SKM-1 treated with dmso at 0.1 percent for 144 hours (cell line): ENCODE measurements around the gene ATP8B2.
"Not testable (repeated sequence)": the region's sequence is repeated elsewhere in the genome, so short reads cannot be mapped to it uniquely, and the experiment has no call there.

ENCODE experiments used
- DNase-seq: peaks from one replicate; lab custom pipeline; 2025; ENCODE audit not compliant: unreplicated experiment; lab: John Stamatoyannopoulos, UW

Gene ATP8B2

GRCh38 chr1:154321609-154321934, 3.8 kb upstream of the ATP8B2 start:
- DNase-seq = not testable (repeated sequence)

GRCh38 chr1:154323493-154323892, 1.8 kb upstream of the ATP8B2 start:
- no peak for DNase-seq

- DNase-seq = no peak
Observed at GRCh38 chr1:154324241-154324640, 1.1 kb upstream of the ATP8B2 start.

GRCh38 chr1:154325583-154326545, 539 bp downstream of the ATP8B2 start:
- peak; percentile 53 for DNase-seq

GRCh38 chr1:154326546-154327465, 1.5 kb downstream of the ATP8B2 start:
- no peak for DNase-seq

GRCh38 chr1:154327466-154328317, 2.4 kb downstream of the ATP8B2 start:
- DNase-seq = no peak

- DNase-seq = no peak
Observed at GRCh38 chr1:154328318-154329151, 3.2 kb downstream of the ATP8B2 start.

- no peak for DNase-seq
Observed at GRCh38 chr1:154329152-154329521, 3.8 kb downstream of the ATP8B2 start.

GRCh38 chr1:154329551-154330131, 4.3 kb downstream of the ATP8B2 start:
- DNase-seq = no peak

GRCh38 chr1:154330669-154331068, 5.3 kb downstream of the ATP8B2 start:
- no peak for DNase-seq

- no peak for DNase-seq
Observed at GRCh38 chr1:154334079-154335024, 9.0 kb downstream of the ATP8B2 start.

- peak; percentile 54 for DNase-seq
Observed at GRCh38 chr1:154335025-154335714, 9.8 kb downstream of the ATP8B2 start.

- DNase-seq = no peak
Observed at GRCh38 chr1:154337253-154337894, 12.0 kb downstream of the ATP8B2 start.

- DNase-seq = no peak
Observed at GRCh38 chr1:154338875-154339274, 13.6 kb downstream of the ATP8B2 start.

GRCh38 chr1:154341366-154341765, 16.0 kb downstream of the ATP8B2 start:
- not testable (repeated sequence) for DNase-seq

GRCh38 chr1:154342132-154342531, 16.8 kb downstream of the ATP8B2 start:
- DNase-seq = no peak

GRCh38 chr1:154342836-154343472, 17.6 kb downstream of the ATP8B2 start:
- no peak for DNase-seq
